ENCODE measurements around the gene EPHB3.

- TF ChIP-seq TAF1 (IDR thresholded peaks at IDR 0.05; ENCODE audit: low read depth) (no peak), MAX (IDR thresholded peaks at IDR 0.05) (no peak), RAD21 (IDR thresholded peaks at IDR 0.05; ENCODE audit: low read depth) (no peak)
Measured at GRCh38 chr3:184552296-184552695, 9.3 kb upstream of the EPHB3 start.
